NCI-H510A (cell line): ENCODE results near the gene ZNF689.
"Not testable (repeated sequence)": the region's sequence is repeated elsewhere in the genome, so short reads cannot be mapped to it uniquely, and the experiment has no call there.

Experiments used
- DNase-seq: peaks from one replicate; lab custom pipeline; 2025; lab: John Stamatoyannopoulos, UW

The ZNF689 gene

DNA sequence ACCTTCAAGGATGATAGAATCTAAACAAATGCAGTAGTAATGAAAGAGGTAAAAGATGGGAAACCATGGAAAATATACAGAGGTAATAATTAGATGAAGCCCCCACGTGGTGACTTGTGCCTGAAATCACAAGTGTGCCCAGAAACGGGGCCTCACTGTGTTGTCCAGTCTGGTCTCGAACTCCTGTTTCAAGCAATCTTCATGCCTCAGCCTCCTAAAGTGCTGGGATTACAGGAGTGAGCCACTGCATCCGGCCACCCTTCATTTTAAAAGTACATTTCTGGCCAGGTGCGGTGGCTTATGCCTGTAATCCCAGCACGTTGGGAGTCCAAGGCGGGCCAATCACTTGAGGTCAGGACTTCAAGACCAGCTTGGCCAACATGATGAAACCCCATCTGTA lies 26.4 kb upstream of the ZNF689 start:
- DNase-seq, result no peak

DNA sequence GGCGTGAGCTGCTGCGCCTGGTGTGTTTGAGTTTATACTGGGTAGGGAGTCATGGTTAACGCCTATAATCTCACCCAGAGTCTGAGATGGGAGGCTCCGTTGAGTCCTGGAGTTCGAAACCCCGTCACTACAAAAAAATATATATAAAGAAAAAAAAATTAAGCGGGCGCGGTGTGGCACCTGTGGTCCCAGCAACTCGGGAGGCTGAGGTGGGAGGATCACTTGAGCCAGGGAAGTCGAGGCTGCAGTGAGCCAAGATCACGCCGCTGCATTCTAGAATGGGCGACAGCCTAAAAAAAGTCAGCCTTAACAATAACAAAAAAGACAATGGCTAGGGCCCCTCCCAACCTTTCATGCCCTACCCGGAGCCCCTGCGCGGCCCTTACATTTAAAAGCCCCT lies 23.3 kb upstream of the ZNF689 start:
- no peak for DNase-seq

GRCh38 chr16:30632454-30632853 lies 22.3 kb upstream of the ZNF689 start:
- not testable (repeated sequence) for DNase-seq

DNA sequence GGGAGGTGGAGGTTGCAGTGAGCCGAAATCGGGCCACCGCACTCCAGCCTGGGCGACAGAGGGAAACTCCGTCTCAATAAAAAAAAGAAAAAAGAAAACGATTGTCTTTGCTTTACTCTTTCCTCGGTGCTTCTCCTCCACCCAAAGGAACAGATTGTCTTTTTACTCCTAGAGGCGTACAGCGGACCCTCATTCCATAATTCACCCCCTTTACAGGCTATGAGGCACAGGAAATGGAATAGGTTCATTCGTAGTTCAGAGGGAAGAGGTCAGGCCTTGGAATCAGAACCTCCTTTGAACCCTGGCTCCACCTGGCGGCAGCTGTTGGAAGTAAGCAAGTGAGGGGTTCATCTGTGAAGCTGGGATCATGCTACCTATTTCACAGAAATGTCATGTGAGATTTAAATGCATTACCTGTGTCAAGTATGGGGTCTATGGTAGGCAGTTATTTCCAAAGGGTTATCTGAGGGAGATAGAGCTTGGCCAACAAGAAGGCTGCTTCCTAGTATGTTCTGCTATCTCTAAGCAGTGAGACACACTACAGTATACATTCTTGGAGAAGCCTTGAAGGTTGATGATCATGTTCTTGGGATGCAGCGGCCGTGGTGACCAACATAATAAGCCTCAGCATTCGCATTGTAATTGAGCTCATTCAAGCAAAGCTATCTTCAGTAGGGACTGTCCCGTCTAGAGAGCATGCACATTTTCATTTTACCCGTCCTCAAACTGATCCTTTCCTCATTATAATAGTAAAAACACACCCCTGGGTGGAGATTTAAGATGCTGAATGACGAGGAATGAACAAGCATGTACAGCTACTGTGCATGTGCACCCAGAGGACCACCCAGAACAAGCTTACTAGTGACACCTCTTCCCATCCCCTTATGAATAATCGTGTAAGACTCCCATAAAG lies 18.7 kb upstream of the ZNF689 start:
- peak; percentile 30 for DNase-seq

DNA sequence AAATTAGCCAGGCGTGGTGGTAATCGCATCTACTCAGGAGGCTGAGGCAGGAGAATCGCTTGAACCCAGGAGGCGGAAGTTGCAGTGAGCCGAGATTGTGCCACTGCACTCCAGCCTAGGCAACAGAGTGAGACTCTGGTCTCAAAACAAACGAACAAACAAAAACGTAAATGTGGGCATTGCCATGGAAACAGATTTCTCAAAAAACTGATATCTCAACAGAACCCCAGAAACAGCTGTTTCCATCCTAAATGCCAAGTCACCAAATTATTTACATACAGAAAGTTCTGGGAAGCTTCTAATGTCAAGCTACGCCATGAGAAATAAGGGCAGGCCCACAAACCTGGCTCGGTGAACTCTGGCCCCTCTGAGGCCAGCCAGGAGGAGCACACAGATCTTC lies 16.0 kb upstream of the ZNF689 start:
- DNase-seq, result no peak

GRCh38 chr16:30623536-30624283 lies 13.5 kb upstream of the ZNF689 start:
- no peak for DNase-seq

- DNase-seq, result no peak
Measured at GRCh38 chr16:30622455-30623032, 12.4 kb upstream of the ZNF689 start.

DNA sequence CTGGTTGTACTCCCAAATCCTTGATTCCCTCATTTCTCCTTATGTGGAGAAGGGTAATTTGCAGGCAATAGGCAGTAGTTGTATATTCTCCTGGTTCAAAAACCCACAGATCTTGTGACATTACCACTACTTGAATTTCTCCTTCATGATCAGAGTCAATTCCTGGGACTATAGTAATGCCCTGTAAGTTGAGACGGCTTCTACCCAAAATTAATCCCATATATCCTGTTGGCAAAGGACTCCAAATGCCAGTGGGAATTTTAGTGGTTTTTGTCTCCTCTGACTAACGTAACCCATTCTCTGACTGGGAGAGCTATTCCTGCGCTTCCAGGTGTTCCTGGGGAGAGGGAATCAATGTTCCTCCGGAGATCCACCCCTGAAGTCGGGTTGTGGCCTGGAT lies 11.6 kb upstream of the ZNF689 start:
- DNase-seq, result no peak

- DNase-seq, result no peak
Measured at GRCh38 chr16:30620169-30620568, 10.0 kb upstream of the ZNF689 start.

DNA sequence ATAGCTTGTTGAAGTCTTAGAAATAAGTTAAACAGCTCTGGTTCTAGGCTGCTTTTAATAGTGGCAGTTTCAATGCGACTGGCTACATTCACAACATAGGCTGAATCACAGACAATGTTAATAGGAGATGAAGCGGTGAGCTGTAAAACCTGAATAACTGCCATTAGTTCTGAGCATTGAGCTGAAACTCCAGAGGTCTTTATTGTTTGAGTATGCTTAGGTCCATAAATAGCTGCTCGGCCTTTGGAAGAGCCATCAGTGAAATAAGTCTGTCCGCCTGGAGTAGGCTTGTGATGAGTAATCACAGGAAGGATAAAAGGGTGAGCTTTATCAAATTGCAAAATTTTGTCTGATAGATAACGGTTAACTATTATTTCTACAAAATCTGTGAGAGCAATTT lies 9.4 kb upstream of the ZNF689 start:
- no peak for DNase-seq

DNA sequence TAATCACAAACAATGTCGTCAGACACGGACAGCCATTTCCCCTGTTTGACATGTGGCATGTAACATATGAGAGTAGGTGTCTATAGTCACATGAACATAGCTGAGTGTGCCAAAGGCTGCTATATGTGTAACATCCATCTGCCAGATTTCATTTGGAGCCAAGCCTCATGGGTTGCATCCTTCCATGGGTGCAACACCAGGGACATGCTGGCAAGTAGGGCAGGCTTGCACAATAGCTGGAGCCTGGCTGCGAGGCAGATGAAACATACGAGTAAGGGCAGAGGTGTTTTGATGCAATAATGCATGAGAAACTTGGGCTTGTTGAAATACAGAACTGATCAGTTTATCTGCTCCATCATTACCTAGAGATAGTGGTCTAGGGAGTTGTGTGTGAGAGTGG lies 9.0 kb upstream of the ZNF689 start:
- no peak for DNase-seq

GRCh38 chr16:30615358-30616091 lies 5.3 kb upstream of the ZNF689 start:
- DNase-seq, result peak; percentile 67

- DNase-seq, result no peak
Measured at GRCh38 chr16:30609002-30609925, 925 bp downstream of the ZNF689 start.

DNA sequence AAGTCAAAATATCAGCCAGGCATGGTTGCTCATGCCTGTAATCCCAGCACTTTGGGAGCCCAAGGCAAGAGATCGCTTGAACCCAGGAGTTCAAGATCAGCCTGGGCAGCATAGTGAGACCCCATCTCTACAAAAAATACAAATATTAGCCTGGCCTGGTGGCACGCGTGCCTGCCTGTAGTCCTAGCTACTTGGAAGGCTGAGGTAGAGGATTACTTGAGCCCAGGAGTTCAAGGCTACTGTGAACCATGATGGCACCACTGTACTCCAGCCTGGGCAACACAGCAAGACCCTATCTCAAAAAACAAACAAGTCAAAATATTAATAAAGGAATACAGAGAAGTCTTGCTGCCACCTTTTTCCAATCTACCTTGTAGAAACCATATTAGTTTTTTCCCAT lies 4.2 kb downstream of the ZNF689 start:
- no peak for DNase-seq

DNA sequence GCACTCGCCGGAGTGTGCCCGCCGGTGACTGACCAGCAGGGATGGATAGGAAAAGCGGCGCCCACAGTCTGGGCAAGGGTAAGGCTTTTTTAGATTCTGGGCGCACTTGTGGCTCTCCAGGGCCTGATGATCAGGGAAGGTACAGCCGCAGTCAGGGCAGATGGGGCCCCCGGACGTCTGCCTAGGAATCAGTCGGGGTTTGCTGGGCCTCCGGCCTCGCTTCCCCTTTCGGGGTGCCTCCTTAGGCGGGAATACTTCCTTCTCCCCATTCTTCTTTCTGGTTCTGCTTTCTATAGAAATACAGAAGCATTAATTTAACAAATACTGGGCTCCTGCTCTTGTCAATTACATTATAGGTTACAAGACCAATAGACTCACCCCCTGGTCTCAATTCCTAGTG lies 5.0 kb downstream of the ZNF689 start:
- no peak for DNase-seq

DNA sequence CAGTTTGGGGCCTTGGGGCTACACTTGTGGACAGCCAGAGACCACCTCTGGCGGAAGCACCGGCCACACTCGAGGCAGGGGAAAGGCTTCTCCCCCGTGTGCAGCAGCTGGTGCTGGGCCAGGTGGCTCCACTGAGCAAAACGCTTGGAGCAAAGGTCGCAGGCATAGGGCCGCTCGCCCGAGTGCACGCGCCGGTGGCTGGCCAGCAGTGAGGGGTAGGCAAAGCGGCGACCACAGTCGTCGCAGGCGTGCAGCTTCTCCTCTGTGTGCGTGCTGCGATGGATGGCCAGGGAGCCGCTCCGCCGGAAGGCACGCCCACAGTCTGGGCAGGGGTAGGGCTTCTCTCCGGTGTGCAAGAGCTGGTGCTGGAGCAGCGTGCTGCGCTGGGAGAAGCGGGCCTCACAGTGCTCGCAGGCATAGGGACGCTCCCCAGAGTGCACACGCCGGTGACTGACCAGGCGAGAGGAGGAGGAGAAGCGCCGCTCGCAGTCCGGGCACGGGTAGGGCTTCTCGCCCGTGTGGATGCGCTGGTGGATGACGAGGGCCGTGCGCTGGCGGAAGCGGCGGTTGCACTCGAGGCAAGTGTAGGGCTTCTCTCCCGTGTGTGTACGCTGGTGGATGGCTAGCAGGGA lies 5.8 kb downstream of the ZNF689 start:
- no peak for DNase-seq

GRCh38 chr16:30603945-30604315 lies 6.3 kb downstream of the ZNF689 start:
- no peak for DNase-seq

GRCh38 chr16:30602616-30603277 lies 7.4 kb downstream of the ZNF689 start:
- no peak for DNase-seq

GRCh38 chr16:30601966-30602365 lies 8.2 kb downstream of the ZNF689 start:
- no peak for DNase-seq

DNA sequence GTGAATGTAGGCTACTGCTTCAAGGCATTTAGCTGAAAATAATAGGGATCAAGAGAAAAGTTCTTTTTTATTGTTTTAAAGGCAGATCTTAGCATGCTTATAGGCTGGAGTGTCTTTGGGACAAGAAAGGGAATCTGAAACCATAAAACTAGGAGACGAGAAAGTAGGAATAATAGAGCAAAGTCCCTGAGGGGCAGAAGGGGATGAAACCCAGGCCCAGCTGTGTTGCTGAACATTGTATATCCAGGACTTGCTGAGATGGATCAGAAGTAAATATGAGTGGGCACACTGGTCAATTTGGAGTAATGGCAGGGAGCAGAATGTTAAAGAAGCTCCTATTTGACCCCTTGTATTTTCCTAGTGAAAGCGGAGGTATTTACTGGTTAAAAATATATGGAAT lies 9.3 kb downstream of the ZNF689 start:
- DNase-seq, result no peak
